ENCODE results near the gene ZNF253.
"Not testable (repeated sequence)": the region's sequence is repeated elsewhere in the genome, so short reads cannot be mapped to it uniquely, and the experiment has no call there.

- TF ChIP-seq, protein P1, sequence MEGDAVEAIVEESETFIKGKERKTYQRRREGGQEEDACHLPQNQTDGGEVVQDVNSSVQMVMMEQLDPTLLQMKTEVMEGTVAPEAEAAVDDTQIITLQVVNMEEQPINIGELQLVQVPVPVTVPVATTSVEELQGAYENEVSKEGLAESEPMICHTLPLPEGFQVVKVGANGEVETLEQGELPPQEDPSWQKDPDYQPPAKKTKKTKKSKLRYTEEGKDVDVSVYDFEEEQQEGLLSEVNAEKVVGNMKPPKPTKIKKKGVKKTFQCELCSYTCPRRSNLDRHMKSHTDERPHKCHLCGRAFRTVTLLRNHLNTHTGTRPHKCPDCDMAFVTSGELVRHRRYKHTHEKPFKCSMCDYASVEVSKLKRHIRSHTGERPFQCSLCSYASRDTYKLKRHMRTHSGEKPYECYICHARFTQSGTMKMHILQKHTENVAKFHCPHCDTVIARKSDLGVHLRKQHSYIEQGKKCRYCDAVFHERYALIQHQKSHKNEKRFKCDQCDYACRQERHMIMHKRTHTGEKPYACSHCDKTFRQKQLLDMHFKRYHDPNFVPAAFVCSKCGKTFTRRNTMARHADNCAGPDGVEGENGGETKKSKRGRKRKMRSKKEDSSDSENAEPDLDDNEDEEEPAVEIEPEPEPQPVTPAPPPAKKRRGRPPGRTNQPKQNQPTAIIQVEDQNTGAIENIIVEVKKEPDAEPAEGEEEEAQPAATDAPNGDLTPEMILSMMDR (IDR thresholded peaks at IDR 0.05): not testable (repeated sequence)
- not testable (repeated sequence) for TF ChIP-seq POLR2AphosphoS5 (IDR thresholded peaks at IDR 0.05)
Observed at GRCh38 chr19:19851740-19852139, 13.9 kb upstream of the ZNF253 start.

All from upper lobe of left lung (tissue), 4 donors.